HCT116 (cell line): Measurements from ENCODE around the gene KRTAP10-9. TPM values are rescaled to one million over a fixed set of nuclear protein-coding genes. Genes with fewer than 3 reads are reported as not detected.

Source experiments
- ATAC-seq: fragments of 200-7000 bp; cut with Tn5 transposase; 2 replicates; pipeline ENCODE4 v1.9.1; 2020; ENCODE audit warnings: mild to moderate bottlenecking, moderate library complexity
- BruUV-seq: library from RNA; stranded (reverse); fragments of 400-500 nt; replicated peaks from 2 replicates; lab custom pipeline; 2021; lab: Mats Ljungman, UMichigan
- CTCF ChIA-PET: fragments of 300-600 bp; sonication (Branson Sonifier 250); formaldehyde crosslinking; loops from one replicate; lab custom pipeline; 2021; ENCODE audit warnings: antibody characterized with exemption; lab: Charles Lee
- POLR2A ChIA-PET: fragments of 300-600, 350-600 bp; sonication (Branson Sonifier 250); formaldehyde crosslinking; loops from one replicate; lab custom pipeline; 2021; ENCODE audit warnings: antibody characterized with exemption; lab: Charles Lee
- RAD21 ChIA-PET, 2 experiments: fragments of 300-600 bp; sonication (Branson Sonifier 250); formaldehyde crosslinking; loops; one replicate each; lab custom pipeline; 2023; ENCODE audit warnings: low total read pairs in 2 of 2; ENCODE audit not compliant: uncharacterized antibody in 2 of 2, unreplicated experiment in 2 of 2, low non-redundant PET in 1 of 2; lab: Charles Lee
- DNase-seq: peaks from one replicate; pipeline ENCODE4 v3.0.0-alpha.2; 2010; ENCODE audit warnings: low read depth, low spot score
- H2AFZ ChIP-seq: fragments of 200-600 bp; shearing (Covaris generic), sonication (generic); 2 replicates; pipeline ENCODE4 v1.6.1; 2017; ENCODE audit warnings: low read depth, mixed run types, mixed read lengths, antibody characterized with exemption, low read length; ENCODE audit not compliant: poor library complexity, severe bottlenecking
- H3K27ac ChIP-seq: 2 replicates; pipeline ENCODE4 v1.5.1; 2012; ENCODE audit warnings: low read depth, low read length
- H3K27me3 ChIP-seq: fragments of 200-600 bp; sonication (generic); 2 replicates; pipeline ENCODE4 v1.6.1; 2016; ENCODE audit warnings: mixed run types, low read length, mixed read lengths; ENCODE audit not compliant: insufficient read depth
- H3K36me3 ChIP-seq, 2 experiments: fragments of 200-500 bp in 1 of 2; fragments of 200-600 bp in 1 of 2; sonication (Bioruptor generic) in 1 of 2; sonication (generic) in 1 of 2; 2 replicates each; pipeline versions ENCODE4 v1.5.1 to v1.6.1; 2014 to 2016; ENCODE audit warnings: low read length in 2 of 2, inconsistent platforms in 1 of 2, mixed read lengths in 1 of 2, mixed run types in 1 of 2; ENCODE audit not compliant: insufficient read depth in 2 of 2, control insufficient read depth in 1 of 2
- H3K4me1 ChIP-seq, 2 experiments: fragments of 200-600 bp in 1 of 2; sonication (generic) in 1 of 2; 2 replicates each; pipeline versions ENCODE4 v1.5.1 to v1.6.1; 2012 to 2017; ENCODE audit warnings: low read length in 2 of 2, inconsistent platforms in 1 of 2, mild to moderate bottlenecking in 1 of 2, mixed read lengths in 1 of 2, mixed run types in 1 of 2, moderate library complexity in 1 of 2; ENCODE audit not compliant: insufficient read depth in 2 of 2, control insufficient read depth in 1 of 2
- H3K4me2 ChIP-seq: fragments of 200-600 bp; sonication (generic); 2 replicates; pipeline ENCODE4 v1.6.1; 2017; ENCODE audit warnings: mixed run types, low read length, mixed read lengths
- H3K4me3 ChIP-seq, 2 experiments: fragments of 200-600 bp in 1 of 2; sonication (generic) in 1 of 2; replicated peaks in 1 of 2; 2 replicates each; pipeline ENCODE4 v1.5.1; 2011 to 2016; ENCODE audit warnings: low read length in 2 of 2, control low read depth in 1 of 2, low read depth in 1 of 2, mild to moderate bottlenecking in 1 of 2, mixed read lengths in 1 of 2, mixed run types in 1 of 2
- H3K79me2 ChIP-seq: fragments of 200-600 bp; sonication (generic); 2 replicates; pipeline ENCODE4 v1.6.1; 2017; ENCODE audit warnings: mild to moderate bottlenecking, mixed run types, low read length, moderate library complexity, mixed read lengths; ENCODE audit not compliant: insufficient read depth
- H3K9ac ChIP-seq: fragments of 200-600 bp; sonication (generic); 2 replicates; pipeline ENCODE4 v1.6.1; 2016; ENCODE audit warnings: low read length, mixed read lengths
- H3K9me2 ChIP-seq: fragments of 200-600 bp; sonication (generic), shearing (Covaris generic); 2 replicates; pipeline ENCODE4 v1.6.1; 2017; ENCODE audit warnings: mixed run types, mild to moderate bottlenecking, moderate library complexity; ENCODE audit not compliant: insufficient read depth
- H3K9me3 ChIP-seq, 2 experiments: fragments of 200-500 bp in 1 of 2; fragments of 200-600 bp in 1 of 2; sonication (Bioruptor generic) in 1 of 2; sonication (generic) in 1 of 2; 2 replicates each; pipeline ENCODE4 v1.6.1; 2014 to 2017; ENCODE audit warnings: low read length in 2 of 2, mixed read lengths in 2 of 2, inconsistent platforms in 1 of 2, low read depth in 1 of 2, mild to moderate bottlenecking in 1 of 2, mixed run types in 1 of 2, moderate library complexity in 1 of 2; ENCODE audit not compliant: control insufficient read depth in 1 of 2, insufficient read depth in 1 of 2
- H4K20me1 ChIP-seq: fragments of 200-600 bp; sonication (generic), shearing (Covaris generic); 2 replicates; pipeline ENCODE4 v1.6.1; 2017; ENCODE audit warnings: mixed run types, mild to moderate bottlenecking, moderate library complexity; ENCODE audit not compliant: insufficient read depth
- ELF1 ChIP-seq: IDR thresholded peaks from 2 replicates; pipeline ENCODE4 v1.6.1; 2012; ENCODE audit warnings: low read depth, borderline replicate concordance
- RAD21 ChIP-seq: IDR thresholded peaks from 2 replicates; pipeline ENCODE4 v1.6.1; 2012; ENCODE audit warnings: low read depth, mild to moderate bottlenecking
- SIN3A ChIP-seq: IDR thresholded peaks from 2 replicates; pipeline ENCODE4 v1.6.1; 2012; ENCODE audit warnings: low read depth
- TCF7L2 ChIP-seq: IDR thresholded peaks from 2 replicates; pipeline ENCODE4 v1.7.0; 2011; ENCODE audit warnings: borderline replicate concordance, inconsistent platforms; ENCODE audit not compliant: insufficient read depth, insufficient read length; ENCODE audit errors: extremely low read depth
- ZFX ChIP-seq: fragments of 450-650 bp; IDR thresholded peaks from 2 replicates; pipeline ENCODE4 v1.6.1; 2017
- intact Hi-C: fragments of 100-400 bp; cut with micrococcal nuclease; formaldehyde crosslinking; loops from 2 replicates; pipeline ENCODE4 v1.10.0; 2022
- total RNA-seq: library from RNA; stranded (reverse); gene quantifications from one replicate; pipeline ENCODE4 v1.2.1, GENCODE V29; 2021; ENCODE audit not compliant: unreplicated experiment
- TF ChIP-seq, protein P1 (sequence below): IDR thresholded peaks from 2 replicates; pipeline ENCODE4 v1.6.1; 2011; ENCODE audit warnings: mild to moderate bottlenecking, low read length, moderate library complexity; ENCODE audit not compliant: insufficient replicate concordance; ENCODE audit errors: extremely low read depth
- TF ChIP-seq, protein P2 (sequence below): IDR thresholded peaks from 2 replicates; pipeline ENCODE4 v1.6.1; 2012
- TF ChIP-seq, protein P3 (sequence below): IDR thresholded peaks from 2 replicates; pipeline ENCODE4 v1.6.1; 2012
- TF ChIP-seq, protein P4 (sequence below), 3 experiments: fragments of 200-600 bp in 1 of 3; sonication (generic) in 1 of 3; IDR thresholded peaks in 2 of 3; conservative IDR thresholded peaks in 1 of 3; 2 replicates each; pipeline ENCODE4 v1.5.1; 2012 to 2017; ENCODE audit warnings: low read depth in 2 of 3, low read length in 2 of 3, antibody characterized with exemption in 1 of 3, borderline replicate concordance in 1 of 3, control low read depth in 1 of 3, mild to moderate bottlenecking in 1 of 3, mixed read lengths in 1 of 3, mixed run types in 1 of 3, moderate library complexity in 1 of 3; ENCODE audit not compliant: insufficient read depth in 1 of 3

Gene KRTAP10-9
- total RNA-seq, 1 experiment from 2014 or later = not detected

DNA sequence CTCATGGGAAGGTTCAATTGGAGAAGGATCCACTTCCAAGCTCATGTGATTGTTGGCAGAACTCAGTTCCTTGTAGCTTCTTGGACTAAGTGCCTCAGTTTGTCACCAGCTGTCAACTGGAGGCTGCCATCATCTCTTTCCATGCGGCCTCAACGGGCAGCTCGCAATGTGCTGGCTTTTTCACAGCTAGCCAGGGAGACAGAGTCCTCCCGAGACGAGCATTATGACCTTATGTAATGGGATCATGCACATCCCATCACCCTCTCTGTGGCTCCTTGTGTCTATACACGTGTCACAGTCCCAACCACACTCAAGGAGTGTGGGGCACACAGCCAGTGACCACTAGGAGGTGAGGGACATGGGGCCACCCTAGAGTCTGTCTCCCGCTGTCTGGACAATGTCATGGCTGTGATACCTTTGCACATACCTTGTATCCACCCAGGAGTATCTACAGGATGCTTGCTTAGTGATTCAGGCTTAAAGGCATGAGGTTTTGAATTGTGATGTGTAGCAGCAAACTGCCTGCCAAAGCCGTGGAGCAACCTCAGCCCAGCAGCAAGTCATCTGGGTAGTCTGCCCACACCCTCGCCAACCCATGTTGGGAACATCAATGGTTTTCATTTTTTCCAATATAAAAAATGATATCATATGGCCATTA is 30.7 kb upstream of the KRTAP10-9 start:
- RAD21 ChIA-PET = interaction anchor here in 1 of 2 experiments (0.6 kb wide), 1 partner anchor 87 kb away, joined by 5 read pairs; no protein-coding TSS in a partner anchor

More for the DNA sequence above, 30.7 kb upstream of the KRTAP10-9 start:
- H3K4me1 ChIP-seq = peaks cover 0 to 3% of the 10 kb centered on the region in 2 experiments; a peak in 1 of 4 replicates
- H4K20me1 ChIP-seq = no peaks in the 10 kb centered on the region
- H3K27me3 ChIP-seq = no peaks in the 10 kb centered on the region
- POLR2A ChIA-PET = no interaction called here
- H3K36me3 ChIP-seq = no peaks in the 10 kb centered on the region
- DNase-seq = no peak
- TF ChIP-seq ELF1 (no peak), SIN3A (no peak), ZFX (no peak), RAD21 (no peak), TCF7L2 (no peak)
- TF ChIP-seq, protein P1, sequence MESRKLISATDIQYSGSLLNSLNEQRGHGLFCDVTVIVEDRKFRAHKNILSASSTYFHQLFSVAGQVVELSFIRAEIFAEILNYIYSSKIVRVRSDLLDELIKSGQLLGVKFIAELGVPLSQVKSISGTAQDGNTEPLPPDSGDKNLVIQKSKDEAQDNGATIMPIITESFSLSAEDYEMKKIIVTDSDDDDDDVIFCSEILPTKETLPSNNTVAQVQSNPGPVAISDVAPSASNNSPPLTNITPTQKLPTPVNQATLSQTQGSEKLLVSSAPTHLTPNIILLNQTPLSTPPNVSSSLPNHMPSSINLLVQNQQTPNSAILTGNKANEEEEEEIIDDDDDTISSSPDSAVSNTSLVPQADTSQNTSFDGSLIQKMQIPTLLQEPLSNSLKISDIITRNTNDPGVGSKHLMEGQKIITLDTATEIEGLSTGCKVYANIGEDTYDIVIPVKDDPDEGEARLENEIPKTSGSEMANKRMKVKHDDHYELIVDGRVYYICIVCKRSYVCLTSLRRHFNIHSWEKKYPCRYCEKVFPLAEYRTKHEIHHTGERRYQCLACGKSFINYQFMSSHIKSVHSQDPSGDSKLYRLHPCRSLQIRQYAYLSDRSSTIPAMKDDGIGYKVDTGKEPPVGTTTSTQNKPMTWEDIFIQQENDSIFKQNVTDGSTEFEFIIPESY = no peak
- TF ChIP-seq, protein P2, sequence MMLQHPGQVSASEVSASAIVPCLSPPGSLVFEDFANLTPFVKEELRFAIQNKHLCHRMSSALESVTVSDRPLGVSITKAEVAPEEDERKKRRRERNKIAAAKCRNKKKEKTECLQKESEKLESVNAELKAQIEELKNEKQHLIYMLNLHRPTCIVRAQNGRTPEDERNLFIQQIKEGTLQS = no peak
- TF ChIP-seq, protein P3, sequence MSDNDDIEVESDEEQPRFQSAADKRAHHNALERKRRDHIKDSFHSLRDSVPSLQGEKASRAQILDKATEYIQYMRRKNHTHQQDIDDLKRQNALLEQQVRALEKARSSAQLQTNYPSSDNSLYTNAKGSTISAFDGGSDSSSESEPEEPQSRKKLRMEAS = no peak
- TF ChIP-seq, protein P4, sequence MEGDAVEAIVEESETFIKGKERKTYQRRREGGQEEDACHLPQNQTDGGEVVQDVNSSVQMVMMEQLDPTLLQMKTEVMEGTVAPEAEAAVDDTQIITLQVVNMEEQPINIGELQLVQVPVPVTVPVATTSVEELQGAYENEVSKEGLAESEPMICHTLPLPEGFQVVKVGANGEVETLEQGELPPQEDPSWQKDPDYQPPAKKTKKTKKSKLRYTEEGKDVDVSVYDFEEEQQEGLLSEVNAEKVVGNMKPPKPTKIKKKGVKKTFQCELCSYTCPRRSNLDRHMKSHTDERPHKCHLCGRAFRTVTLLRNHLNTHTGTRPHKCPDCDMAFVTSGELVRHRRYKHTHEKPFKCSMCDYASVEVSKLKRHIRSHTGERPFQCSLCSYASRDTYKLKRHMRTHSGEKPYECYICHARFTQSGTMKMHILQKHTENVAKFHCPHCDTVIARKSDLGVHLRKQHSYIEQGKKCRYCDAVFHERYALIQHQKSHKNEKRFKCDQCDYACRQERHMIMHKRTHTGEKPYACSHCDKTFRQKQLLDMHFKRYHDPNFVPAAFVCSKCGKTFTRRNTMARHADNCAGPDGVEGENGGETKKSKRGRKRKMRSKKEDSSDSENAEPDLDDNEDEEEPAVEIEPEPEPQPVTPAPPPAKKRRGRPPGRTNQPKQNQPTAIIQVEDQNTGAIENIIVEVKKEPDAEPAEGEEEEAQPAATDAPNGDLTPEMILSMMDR (IDR thresholded peaks at IDR 0.05 in 2 of 3, conservative IDR thresholded peaks at IDR 0.05 in 1 of 3; ENCODE audit: borderline replicate concordance in 1 of 3, insufficient read depth in 1 of 3, low read depth in 2 of 3, low read length in 2 of 3) = no peak
- TF ChIP-seq, all 23 proteins: peak for 0
- H2AFZ ChIP-seq = no peak overlapping the region
- CTCF ChIA-PET = no interaction called here
- no peaks in the 10 kb centered on the region for H3K79me2 ChIP-seq
- H3K27ac ChIP-seq = no peak overlapping the region
- H3K9me3 ChIP-seq = no peaks in the 10 kb centered on the region
- intact Hi-C loops = no loop called here
- no peak overlapping the region for H3K4me2 ChIP-seq
- no peak overlapping the region for H3K9ac ChIP-seq
- H3K4me3 ChIP-seq = no peak overlapping the region
- no peaks in the 10 kb centered on the region for H3K9me2 ChIP-seq
- no peak for ATAC-seq
- no TSS peak for BruUV-seq
